Measurements from ENCODE around the gene MED13L. TPM values are rescaled to one million over a fixed set of nuclear protein-coding genes. Genes with fewer than 3 reads are reported as not detected.
A peak's percentile ranks its signal among the peaks of the same experiment; 100 is the strongest.

The MED13L gene
- total and polyA plus RNA-seq, 12 donors: 9.4 to 76.5 (median 64.2) TPM

DNA sequence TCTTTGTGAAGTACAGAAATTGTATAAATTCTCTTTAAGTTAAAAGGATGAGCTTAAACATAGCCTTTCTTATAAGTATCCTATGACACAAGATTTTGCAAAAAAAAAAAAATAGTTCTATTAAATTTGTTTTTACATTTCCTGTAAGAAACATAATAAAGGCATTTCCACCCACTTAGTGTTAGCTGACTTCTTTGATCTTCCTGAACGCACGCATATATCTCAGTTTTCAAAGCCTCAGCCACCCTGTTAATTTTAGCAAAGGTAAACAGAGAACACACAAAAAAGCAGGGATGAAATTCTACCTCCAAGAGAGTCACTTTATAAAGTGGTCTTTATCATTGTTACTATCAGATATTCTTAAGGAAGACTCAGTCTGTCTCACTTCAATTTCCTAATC, 277.9 kb downstream of the MED13L start:
- DNase-seq: no peak
- ATAC-seq: no peak
- Histone ChIP-seq H3K4me3 (no peak overlapping the region), H3K4me1 (peaks cover 0 to 9% (median 4%) of the 10 kb centered on the region in 9 donors), H3K27ac (no peak overlapping the region), H3K9me3 (no peaks in the 10 kb centered on the region), H3K36me3 (peaks cover 0 to 80% (median 32%) of the 10 kb centered on the region in 9 donors), H3K27me3 (no peaks in the 10 kb centered on the region)
- intact Hi-C loops (cut with DNase I): loop anchor here in 9 of 10 donors (5.0 to 10.0 kb wide), 10 partner anchors 238 to 713 kb away; no protein-coding TSS in a partner anchor
- WGBS, 2 donors: 88 to 89% methylated on average over 2 of the region's 2 CpGs
- TF ChIP-seq, protein P1, sequence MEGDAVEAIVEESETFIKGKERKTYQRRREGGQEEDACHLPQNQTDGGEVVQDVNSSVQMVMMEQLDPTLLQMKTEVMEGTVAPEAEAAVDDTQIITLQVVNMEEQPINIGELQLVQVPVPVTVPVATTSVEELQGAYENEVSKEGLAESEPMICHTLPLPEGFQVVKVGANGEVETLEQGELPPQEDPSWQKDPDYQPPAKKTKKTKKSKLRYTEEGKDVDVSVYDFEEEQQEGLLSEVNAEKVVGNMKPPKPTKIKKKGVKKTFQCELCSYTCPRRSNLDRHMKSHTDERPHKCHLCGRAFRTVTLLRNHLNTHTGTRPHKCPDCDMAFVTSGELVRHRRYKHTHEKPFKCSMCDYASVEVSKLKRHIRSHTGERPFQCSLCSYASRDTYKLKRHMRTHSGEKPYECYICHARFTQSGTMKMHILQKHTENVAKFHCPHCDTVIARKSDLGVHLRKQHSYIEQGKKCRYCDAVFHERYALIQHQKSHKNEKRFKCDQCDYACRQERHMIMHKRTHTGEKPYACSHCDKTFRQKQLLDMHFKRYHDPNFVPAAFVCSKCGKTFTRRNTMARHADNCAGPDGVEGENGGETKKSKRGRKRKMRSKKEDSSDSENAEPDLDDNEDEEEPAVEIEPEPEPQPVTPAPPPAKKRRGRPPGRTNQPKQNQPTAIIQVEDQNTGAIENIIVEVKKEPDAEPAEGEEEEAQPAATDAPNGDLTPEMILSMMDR (IDR thresholded peaks at IDR 0.05): no peak

DNA sequence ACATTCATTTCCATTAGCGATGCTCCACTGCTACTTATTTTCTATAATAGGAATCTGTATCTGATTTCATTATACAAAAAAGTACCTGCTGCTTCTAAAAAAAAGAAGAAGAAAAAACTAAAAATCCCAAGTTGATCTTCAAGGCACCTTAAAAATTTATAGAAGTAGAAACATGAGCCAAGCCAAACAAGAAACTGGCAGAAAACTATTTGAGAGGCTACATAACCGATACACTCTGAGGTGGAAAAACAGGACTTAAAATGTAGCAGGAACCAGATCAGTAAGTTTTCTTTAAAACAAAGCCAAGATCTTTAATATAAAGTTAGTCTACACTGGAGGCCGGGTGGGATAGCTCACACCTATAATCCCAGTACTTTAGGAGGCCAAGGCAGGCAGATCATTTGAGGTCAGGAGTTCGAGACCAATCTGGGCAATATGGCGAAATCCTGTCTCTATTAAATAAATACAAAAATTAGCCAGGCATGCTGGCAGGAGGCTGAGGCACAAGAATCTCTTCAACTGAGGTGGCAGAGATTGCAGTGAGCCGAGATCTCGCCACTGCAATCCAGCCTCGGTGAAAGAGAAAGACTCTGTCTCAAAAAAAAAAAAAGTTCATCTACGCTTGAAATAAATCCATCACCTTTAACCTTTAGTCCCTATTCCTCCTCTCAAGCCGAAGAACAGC, 278.6 kb downstream of the MED13L start:
- no peak for ATAC-seq
- no peaks in the 10 kb centered on the region for H3K9me3 ChIP-seq
- no peak for DNase-seq
- H3K27ac ChIP-seq: no peak overlapping the region
- 79 to 86% methylated on average over 10 of the region's 10 CpGs for WGBS, 2 donors
- H3K4me3 ChIP-seq: no peak overlapping the region
- H3K27me3 ChIP-seq: no peaks in the 10 kb centered on the region
- intact Hi-C loops (cut with DNase I): loop anchor here in 9 of 10 donors (5.0 to 10.0 kb wide), 10 partner anchors 238 to 713 kb away; no protein-coding TSS in a partner anchor
- H3K4me1 ChIP-seq: peaks cover 0 to 9% (median 4%) of the 10 kb centered on the region in 9 donors
- TF ChIP-seq, protein P1 (IDR thresholded peaks at IDR 0.05): no peak
- H3K36me3 ChIP-seq: peaks cover 0 to 81% (median 32%) of the 10 kb centered on the region in 9 donors

DNA sequence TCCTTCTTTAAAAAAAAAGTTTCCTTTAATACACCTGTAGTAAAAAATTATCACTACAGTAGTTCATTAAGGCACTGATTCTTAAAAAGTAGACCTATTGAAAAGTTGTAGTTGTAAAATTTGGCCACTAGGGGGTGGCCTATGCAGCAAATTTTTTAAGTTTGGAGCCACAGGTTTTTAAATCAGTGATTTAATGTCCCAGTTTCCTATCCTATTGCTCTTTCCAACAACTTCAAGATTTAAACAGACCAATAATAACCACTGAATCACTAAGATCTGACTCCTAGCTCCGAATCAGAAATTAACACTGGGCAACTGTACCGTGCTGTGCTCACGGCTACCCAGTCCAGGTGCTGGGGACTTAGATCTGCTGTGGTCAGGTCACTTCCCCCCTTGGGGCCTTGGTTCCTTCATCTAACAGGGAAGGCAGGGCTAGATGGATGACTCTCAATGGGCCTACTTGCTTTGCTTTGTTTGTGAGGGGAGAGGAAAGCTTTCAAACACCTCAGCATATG, 279.3 kb downstream of the MED13L start:
- Histone ChIP-seq H3K9me3 (no peaks in the 10 kb centered on the region), H3K4me3 (no peak overlapping the region), H3K27ac (no peak overlapping the region), H3K36me3 (peaks cover 0 to 81% (median 32%) of the 10 kb centered on the region in 9 donors), H3K27me3 (no peaks in the 10 kb centered on the region), H3K4me1 (peaks cover 0 to 9% (median 4%) of the 10 kb centered on the region in 9 donors)
- 59 to 70% methylated on average over 3 of the region's 3 CpGs for WGBS, 2 donors
- peak in 5 of 8 donors; percentile 26 to 56 (median 46) for ATAC-seq
- intact Hi-C loops (cut with DNase I): loop anchor here in 9 of 10 donors (5.0 to 10.0 kb wide), 10 partner anchors 239 to 714 kb away; no protein-coding TSS in a partner anchor
- no peak for DNase-seq
- TF ChIP-seq, protein P1 (IDR thresholded peaks at IDR 0.05): peak; percentile 79 to 91 (median 87)

DNA sequence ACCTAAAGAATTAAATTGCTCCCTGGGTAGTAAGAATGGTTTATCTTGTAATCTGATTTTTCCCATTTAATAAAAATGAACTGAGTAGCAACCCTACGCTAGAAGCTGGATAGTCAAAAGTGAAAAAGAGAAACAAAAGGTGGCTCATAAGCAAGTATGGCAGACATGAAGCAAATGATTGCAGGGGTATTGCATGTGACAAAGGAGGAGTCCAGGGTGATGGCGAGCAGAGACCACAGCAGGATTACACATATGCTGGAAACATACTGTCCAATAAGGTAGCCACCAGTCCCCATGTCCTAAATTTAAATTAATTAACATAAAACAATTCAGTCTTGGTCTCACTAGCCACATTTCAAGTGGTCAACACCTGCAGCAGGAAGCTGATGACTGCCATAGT, 283.8 kb downstream of the MED13L start:
- TF ChIP-seq, protein P1 (IDR thresholded peaks at IDR 0.05): no peak
- peaks cover 0 to 14% (median 4%) of the 10 kb centered on the region in 9 donors for H3K4me1 ChIP-seq
- no peak for ATAC-seq
- no peak overlapping the region for H3K4me3 ChIP-seq
- intact Hi-C loops (cut with DNase I): loop anchor here in 5 of 10 donors (10.0 kb wide), 4 partner anchors 381 to 711 kb away; no protein-coding TSS in a partner anchor
- WGBS, 2 donors: 92 to 98% methylated on average over 2 of the region's 2 CpGs
- H3K27me3 ChIP-seq: no peaks in the 10 kb centered on the region
- no peaks in the 10 kb centered on the region for H3K9me3 ChIP-seq
- no peak for DNase-seq
- peaks cover 0 to 89% (median 17%) of the 10 kb centered on the region in 9 donors for H3K36me3 ChIP-seq
- H3K27ac ChIP-seq: no peak overlapping the region

Data from heart right ventricle (tissue), 16 donors.